ENCODE data around the gene GCNT3. TPM values are rescaled to one million over a fixed set of nuclear protein-coding genes. Genes with fewer than 3 reads are reported as not detected.
A peak's percentile ranks its signal among the peaks of the same experiment; 100 is the strongest.
"Not testable (repeated sequence)": the region's sequence is repeated elsewhere in the genome, so short reads cannot be mapped to it uniquely, and the experiment has no call there.

GCNT3 gene
- polyA plus RNA-seq, 3 donors, result not detected

GRCh38 chr15:59642351-59642750 lies 30.8 kb downstream of the GCNT3 start:
- no peak overlapping the region for H3K4me2 ChIP-seq (replicated peaks; ENCODE audit: extremely low read depth, low read length, poor library complexity, severe bottlenecking)
- no peak overlapping the region for H3K4me3 ChIP-seq (replicated peaks in 1 of 3; ENCODE audit: low read depth in 2 of 3, low read length in 3 of 3)
- H3K27ac ChIP-seq (ENCODE audit: low read depth in 1 of 2, low read length in 2 of 2), result no peak overlapping the region
- H3K36me3 ChIP-seq (replicated peaks in 1 of 2; ENCODE audit: control insufficient read depth in 1 of 2, insufficient read depth in 2 of 2, low read length in 2 of 2), result peaks cover 70 to 91% of the 10 kb centered on the region in 2 donors
- no peak overlapping the region for H2AFZ ChIP-seq (ENCODE audit: insufficient read depth, low read depth, low read length, poor library complexity, severe bottlenecking)
- Mint-ChIP-seq H3K36me3 (peaks cover 54 to 73% of the 10 kb centered on the region in 2 donors), H3K9me3 (no peaks in the 10 kb centered on the region), H3K4me1 (no peaks in the 10 kb centered on the region), H3K27me3 (ENCODE audit: low read depth in 3 of 3) (no peaks in the 10 kb centered on the region), H3K4me3 (no peak overlapping the region), H3K27ac (no peak overlapping the region)
- no CpG with 5 or more reads among the region's 2 CpGs for whole genome bisulfite sequencing (ENCODE audit: insufficient coverage)
- no peak for DNase-seq
- H3K4me1 ChIP-seq (ENCODE audit: control insufficient read depth in 1 of 2, insufficient read depth in 2 of 2, low read length in 2 of 2), result no peaks in the 10 kb centered on the region
- peak; percentile 33 for TF ChIP-seq CTCF (IDR thresholded peaks at IDR 0.05)
- H3K27me3 ChIP-seq (ENCODE audit: control insufficient read depth in 2 of 2, insufficient read depth in 2 of 2, low read length in 2 of 2), result no peaks in the 10 kb centered on the region
- intact Hi-C loops (cut with micrococcal nuclease), result no loop called here
- H3K9ac ChIP-seq (ENCODE audit: insufficient read depth, low read length, poor library complexity, severe bottlenecking), result no peak overlapping the region
- H4K20me1 ChIP-seq (ENCODE audit: insufficient read depth, low read length), result peaks cover 5% of the 10 kb centered on the region
- peaks cover 7% of the 10 kb centered on the region for H3K79me2 ChIP-seq (ENCODE audit: insufficient read depth, low read length)
- no peaks in the 10 kb centered on the region for H3K9me3 ChIP-seq (replicated peaks in 1 of 2; ENCODE audit: control insufficient read depth in 1 of 2, insufficient read depth in 1 of 2, low read length in 2 of 2)

- H3K27ac ChIP-seq (ENCODE audit: low read depth in 1 of 2, low read length in 2 of 2), result no peak overlapping the region
- H3K9me3 ChIP-seq (replicated peaks in 1 of 2; ENCODE audit: control insufficient read depth in 1 of 2, insufficient read depth in 1 of 2, low read length in 2 of 2), result no peaks in the 10 kb centered on the region
- H3K36me3 ChIP-seq (replicated peaks in 1 of 2; ENCODE audit: control insufficient read depth in 1 of 2, insufficient read depth in 2 of 2, low read length in 2 of 2), result peaks cover 66 to 90% of the 10 kb centered on the region in 2 donors
- no peak overlapping the region for H3K4me3 ChIP-seq (replicated peaks in 1 of 3; ENCODE audit: low read depth in 2 of 3, low read length in 3 of 3)
- H3K79me2 ChIP-seq (ENCODE audit: insufficient read depth, low read length), result peaks cover 7% of the 10 kb centered on the region
- H3K4me3 Mint-ChIP-seq, result no peak overlapping the region
- H3K27me3 ChIP-seq (ENCODE audit: control insufficient read depth in 2 of 2, insufficient read depth in 2 of 2, low read length in 2 of 2), result no peaks in the 10 kb centered on the region
- no peak for TF ChIP-seq CTCF (IDR thresholded peaks at IDR 0.05)
- 92% methylated on average over 4 of the region's 4 CpGs for WGBS (ENCODE audit: insufficient coverage)
- H3K9ac ChIP-seq (ENCODE audit: insufficient read depth, low read length, poor library complexity, severe bottlenecking), result no peak overlapping the region
- peak overlapping the region in 2 of 7 donors; percentile 0 to 17 for H3K27ac Mint-ChIP-seq
- no peaks in the 10 kb centered on the region for H3K9me3 Mint-ChIP-seq
- DNase-seq, result no peak
- H4K20me1 ChIP-seq (ENCODE audit: insufficient read depth, low read length), result peaks cover 7% of the 10 kb centered on the region
- intact Hi-C loops (cut with micrococcal nuclease), result no loop called here
- no peak overlapping the region for H2AFZ ChIP-seq (ENCODE audit: insufficient read depth, low read depth, low read length, poor library complexity, severe bottlenecking)
- H3K4me1 Mint-ChIP-seq, result no peaks in the 10 kb centered on the region
- no peaks in the 10 kb centered on the region for H3K4me1 ChIP-seq (ENCODE audit: control insufficient read depth in 1 of 2, insufficient read depth in 2 of 2, low read length in 2 of 2)
- H3K27me3 Mint-ChIP-seq (ENCODE audit: low read depth in 3 of 3), result no peaks in the 10 kb centered on the region
- H3K36me3 Mint-ChIP-seq, result peaks cover 41 to 71% of the 10 kb centered on the region in 2 donors
- H3K4me2 ChIP-seq (replicated peaks; ENCODE audit: extremely low read depth, low read length, poor library complexity, severe bottlenecking), result no peak overlapping the region
Observed at GRCh38 chr15:59644756-59645155, 33.2 kb downstream of the GCNT3 start.

- H3K4me2 ChIP-seq (replicated peaks; ENCODE audit: extremely low read depth, low read length, poor library complexity, severe bottlenecking); H3K27ac ChIP-seq (ENCODE audit: low read depth in 1 of 2, low read length in 2 of 2); H3K4me3 Mint-ChIP-seq; H3K4me3 ChIP-seq (replicated peaks in 1 of 3; ENCODE audit: low read depth in 2 of 3, low read length in 3 of 3); H3K9me3 Mint-ChIP-seq; intact Hi-C loops (cut with micrococcal nuclease); H3K9ac ChIP-seq (ENCODE audit: insufficient read depth, low read length, poor library complexity, severe bottlenecking); H3K27me3 ChIP-seq (ENCODE audit: control insufficient read depth in 2 of 2, insufficient read depth in 2 of 2, low read length in 2 of 2); H3K9me3 ChIP-seq (replicated peaks in 1 of 2; ENCODE audit: control insufficient read depth in 1 of 2, insufficient read depth in 1 of 2, low read length in 2 of 2); DNase-seq; H3K79me2 ChIP-seq (ENCODE audit: insufficient read depth, low read length); H3K27me3 Mint-ChIP-seq (ENCODE audit: low read depth in 3 of 3); H2AFZ ChIP-seq (ENCODE audit: insufficient read depth, low read depth, low read length, poor library complexity, severe bottlenecking); H3K4me1 ChIP-seq (ENCODE audit: control insufficient read depth in 1 of 2, insufficient read depth in 2 of 2, low read length in 2 of 2); H3K4me1 Mint-ChIP-seq; H3K27ac Mint-ChIP-seq: not testable (repeated sequence)
- peaks cover 43 to 71% of the 10 kb centered on the region in 2 donors for H3K36me3 Mint-ChIP-seq
- peaks cover 67 to 90% of the 10 kb centered on the region in 2 donors for H3K36me3 ChIP-seq (replicated peaks in 1 of 2; ENCODE audit: control insufficient read depth in 1 of 2, insufficient read depth in 2 of 2, low read length in 2 of 2)
- 95% methylated on average over 8 of the region's 9 CpGs for WGBS (ENCODE audit: insufficient coverage)
- peaks cover 10% of the 10 kb centered on the region for H4K20me1 ChIP-seq (ENCODE audit: insufficient read depth, low read length)
Observed at GRCh38 chr15:59645812-59646211, 34.2 kb downstream of the GCNT3 start.
